ENCODE results near the gene CA9. TPM values are rescaled to one million over a fixed set of nuclear protein-coding genes. Genes with fewer than 3 reads are reported as not detected.

CA9 gene
- total and polyA plus RNA-seq, 2 experiments from 2014 or later, result 2.3 to 4.3 TPM

DNA sequence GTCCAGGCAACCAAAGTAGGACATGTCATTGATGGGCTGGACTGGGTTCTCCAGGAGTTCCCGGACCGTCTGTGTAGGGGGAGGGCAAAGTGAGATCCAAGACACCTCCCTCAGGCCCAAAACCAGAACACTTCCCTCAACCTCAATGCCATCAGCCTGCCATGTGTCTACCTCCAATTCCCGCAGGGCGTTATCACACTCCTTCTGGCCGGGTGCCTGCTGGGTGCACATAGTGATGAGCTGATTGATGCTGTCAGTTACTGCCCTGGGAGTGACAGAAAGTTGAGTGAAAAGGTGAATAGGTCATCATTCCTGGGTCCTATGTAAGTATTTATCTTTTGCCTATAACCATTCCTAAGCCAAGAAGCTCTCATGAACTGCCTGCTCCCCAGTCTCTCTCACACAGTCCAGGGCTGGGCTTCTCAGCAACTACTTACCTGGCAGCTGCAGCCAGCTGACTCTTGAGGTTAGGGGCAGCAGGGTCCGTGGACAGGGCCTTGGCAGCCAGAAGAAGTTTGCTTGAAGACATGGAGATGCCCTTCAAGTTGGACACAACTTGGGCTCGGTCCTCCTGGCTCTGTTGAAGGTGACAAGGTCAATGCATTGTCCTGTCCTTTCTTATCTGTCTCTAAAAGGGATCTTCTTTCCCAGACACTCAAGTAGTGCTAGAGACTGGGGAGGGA, 37.2 kb downstream of the CA9 start:
- no peaks in the 10 kb centered on the region for H3K9me3 ChIP-seq (ENCODE audit: low read depth)
- H3K9me2 ChIP-seq (ENCODE audit: insufficient read depth), result no peaks in the 10 kb centered on the region
- peaks cover 76% of the 10 kb centered on the region for H3K79me2 ChIP-seq (ENCODE audit: insufficient read depth)
- DNase-seq, result no peak
- no peak overlapping the region for H3K4me2 ChIP-seq (ENCODE audit: unreplicated experiment)
- no peaks in the 10 kb centered on the region for H3K27me3 ChIP-seq (replicated peaks; ENCODE audit: insufficient read depth)
- no peak overlapping the region for H3K27ac ChIP-seq
- H3F3A ChIP-seq (ENCODE audit: insufficient read depth), result peaks cover 66% of the 10 kb centered on the region
- no peaks in the 10 kb centered on the region for H3K4me1 ChIP-seq (ENCODE audit: insufficient read depth)
- no peaks in the 10 kb centered on the region for H4K20me1 ChIP-seq (ENCODE audit: insufficient read depth)
- TF ChIP-seq EZH2 (IDR thresholded peaks at IDR 0.05; ENCODE audit: insufficient read depth, poor library complexity, severe bottlenecking) (no peak), EZH2phosphoT487 (IDR thresholded peaks at IDR 0.05; ENCODE audit: insufficient read depth, low read depth) (no peak)
- in situ Hi-C loops (cut with MboI), result loop anchor here (25.0 kb wide), 1 partner anchor 99 kb away; the partner anchor contains the start of genes CD72 and TESK1
- H2AFZ ChIP-seq, result no peak overlapping the region
- H3K9ac ChIP-seq, result no peak overlapping the region
- no peak overlapping the region for H3K4me3 ChIP-seq
- peaks cover 81% of the 10 kb centered on the region for H3K36me3 ChIP-seq (ENCODE audit: low read depth)
- 67 to 70% methylated on average over 7 of the region's 7 CpGs for WGBS, 2 experiments (ENCODE audit: low coverage in 1 of 2, low lambda C conversion rate in 2 of 2, missing lambda C conversion rate in 2 of 2)

GRCh38 chr9:35711501-35712428, 38.0 kb downstream of the CA9 start:
- Histone ChIP-seq H3K36me3 (ENCODE audit: low read depth) (peaks cover 81% of the 10 kb centered on the region), H3K9me3 (ENCODE audit: low read depth) (no peaks in the 10 kb centered on the region), H3K79me2 (ENCODE audit: insufficient read depth) (peaks cover 76% of the 10 kb centered on the region), H3K27me3 (replicated peaks; ENCODE audit: insufficient read depth) (no peaks in the 10 kb centered on the region), H3K4me3 (no peak overlapping the region), H3K4me2 (ENCODE audit: unreplicated experiment) (no peak overlapping the region), H3K9ac (no peak overlapping the region), H3F3A (ENCODE audit: insufficient read depth) (peaks cover 66% of the 10 kb centered on the region), H3K27ac (no peak overlapping the region), H2AFZ (no peak overlapping the region), H3K4me1 (ENCODE audit: insufficient read depth) (no peaks in the 10 kb centered on the region), H4K20me1 (ENCODE audit: insufficient read depth) (no peaks in the 10 kb centered on the region), H3K9me2 (ENCODE audit: insufficient read depth) (no peaks in the 10 kb centered on the region)
- in situ Hi-C loops (cut with MboI), result loop anchor here (25.0 kb wide), 1 partner anchor 99 kb away; the partner anchor contains the start of genes CD72 and TESK1
- TF ChIP-seq EZH2 (IDR thresholded peaks at IDR 0.05; ENCODE audit: insufficient read depth, poor library complexity, severe bottlenecking), result no peak
- no peak for TF ChIP-seq EZH2phosphoT487 (IDR thresholded peaks at IDR 0.05; ENCODE audit: insufficient read depth, low read depth)
- WGBS, 2 experiments (ENCODE audit: low coverage in 1 of 2, low lambda C conversion rate in 2 of 2, missing lambda C conversion rate in 2 of 2), result 86 to 89% methylated on average over 19 to 21 of the region's 21 CpGs
- DNase-seq, result no peak

GRCh38 chr9:35712762-35713400, 39.2 kb downstream of the CA9 start:
- Histone ChIP-seq H3K9ac (no peak overlapping the region), H3K27ac (no peak overlapping the region), H2AFZ (no peak overlapping the region), H4K20me1 (ENCODE audit: insufficient read depth) (no peaks in the 10 kb centered on the region), H3K27me3 (replicated peaks; ENCODE audit: insufficient read depth) (no peaks in the 10 kb centered on the region), H3K4me2 (ENCODE audit: unreplicated experiment) (no peak overlapping the region), H3K4me3 (no peak overlapping the region), H3K4me1 (ENCODE audit: insufficient read depth) (no peaks in the 10 kb centered on the region), H3K9me2 (ENCODE audit: insufficient read depth) (no peaks in the 10 kb centered on the region), H3F3A (ENCODE audit: insufficient read depth) (peaks cover 55% of the 10 kb centered on the region), H3K79me2 (ENCODE audit: insufficient read depth) (peaks cover 76% of the 10 kb centered on the region), H3K9me3 (ENCODE audit: low read depth) (no peaks in the 10 kb centered on the region), H3K36me3 (ENCODE audit: low read depth) (peaks cover 81% of the 10 kb centered on the region)
- in situ Hi-C loops (cut with MboI), result loop anchor here (25.0 kb wide), 1 partner anchor 101 kb away; the partner anchor contains the start of genes CD72 and TESK1
- 93 to 94% methylated on average over 11 of the region's 11 CpGs for WGBS, 2 experiments (ENCODE audit: low coverage in 1 of 2, low lambda C conversion rate in 2 of 2, missing lambda C conversion rate in 2 of 2)
- TF ChIP-seq EZH2 (IDR thresholded peaks at IDR 0.05; ENCODE audit: insufficient read depth, poor library complexity, severe bottlenecking) (no peak), EZH2phosphoT487 (IDR thresholded peaks at IDR 0.05; ENCODE audit: insufficient read depth, low read depth) (no peak)
- no peak for DNase-seq

GRCh38 chr9:35713578-35713977, 39.9 kb downstream of the CA9 start:
- H3K9me2 ChIP-seq (ENCODE audit: insufficient read depth), result no peaks in the 10 kb centered on the region
- H3K4me2 ChIP-seq (ENCODE audit: unreplicated experiment), result no peak overlapping the region
- TF ChIP-seq EZH2phosphoT487 (IDR thresholded peaks at IDR 0.05; ENCODE audit: insufficient read depth, low read depth), result no peak
- TF ChIP-seq EZH2 (IDR thresholded peaks at IDR 0.05; ENCODE audit: insufficient read depth, poor library complexity, severe bottlenecking), result no peak
- H3K79me2 ChIP-seq (ENCODE audit: insufficient read depth), result peaks cover 75% of the 10 kb centered on the region
- H3K27ac ChIP-seq, result no peak overlapping the region
- H3K36me3 ChIP-seq (ENCODE audit: low read depth), result peaks cover 79% of the 10 kb centered on the region
- H4K20me1 ChIP-seq (ENCODE audit: insufficient read depth), result no peaks in the 10 kb centered on the region
- 98 to 100% methylated on average over 3 of the region's 3 CpGs for WGBS, 2 experiments (ENCODE audit: low coverage in 1 of 2, low lambda C conversion rate in 2 of 2, missing lambda C conversion rate in 2 of 2)
- no peaks in the 10 kb centered on the region for H3K4me1 ChIP-seq (ENCODE audit: insufficient read depth)
- H3F3A ChIP-seq (ENCODE audit: insufficient read depth), result peaks cover 52% of the 10 kb centered on the region
- H3K9ac ChIP-seq, result no peak overlapping the region
- H3K4me3 ChIP-seq, result no peak overlapping the region
- no peak overlapping the region for H2AFZ ChIP-seq
- in situ Hi-C loops (cut with MboI), result loop anchor here (25.0 kb wide), 1 partner anchor 101 kb away; the partner anchor contains the start of genes CD72 and TESK1
- no peaks in the 10 kb centered on the region for H3K27me3 ChIP-seq (replicated peaks; ENCODE audit: insufficient read depth)
- no peaks in the 10 kb centered on the region for H3K9me3 ChIP-seq (ENCODE audit: low read depth)
- DNase-seq, result no peak
